Panc1 (cell line): ENCODE measurements around the gene ROPN1L.

Source experiments
- CTCF ChIP-seq: fragments of 450-650 bp; IDR thresholded peaks from 2 replicates; pipeline ENCODE4 v1.5.1; 2017; ENCODE audit warnings: mild to moderate bottlenecking
- POLR2AphosphoS5 ChIP-seq: IDR thresholded peaks from 2 replicates; pipeline ENCODE4 v1.6.1; 2012; ENCODE audit warnings: mild to moderate bottlenecking, low read depth, low read length, moderate library complexity
- REST ChIP-seq, 2 experiments: IDR thresholded peaks; 2 replicates each; pipeline ENCODE4 v1.6.1; 2011 to 2012; ENCODE audit warnings: low read depth in 2 of 2, control low read depth in 1 of 2, low read length in 1 of 2, mild to moderate bottlenecking in 1 of 2, moderate library complexity in 1 of 2; ENCODE audit not compliant: insufficient read depth in 1 of 2
- TCF7L2 ChIP-seq: IDR thresholded peaks from 2 replicates; pipeline ENCODE4 v1.6.1; 2011; ENCODE audit warnings: mild to moderate bottlenecking, low read depth, low read length, inconsistent platforms

- TF ChIP-seq CTCF (no peak), TCF7L2 (no peak), REST (IDR thresholded peaks at IDR 0.05; ENCODE audit: insufficient read depth in 1 of 2, low read depth in 2 of 2, low read length in 1 of 2) (no peak), POLR2AphosphoS5 (no peak)
These were observed 67.9 kb downstream of the ROPN1L start for GRCh38 chr5:10509575-10509974.
